Measurements from ENCODE around the gene CYB561D1.

CYB561D1 gene

DNA sequence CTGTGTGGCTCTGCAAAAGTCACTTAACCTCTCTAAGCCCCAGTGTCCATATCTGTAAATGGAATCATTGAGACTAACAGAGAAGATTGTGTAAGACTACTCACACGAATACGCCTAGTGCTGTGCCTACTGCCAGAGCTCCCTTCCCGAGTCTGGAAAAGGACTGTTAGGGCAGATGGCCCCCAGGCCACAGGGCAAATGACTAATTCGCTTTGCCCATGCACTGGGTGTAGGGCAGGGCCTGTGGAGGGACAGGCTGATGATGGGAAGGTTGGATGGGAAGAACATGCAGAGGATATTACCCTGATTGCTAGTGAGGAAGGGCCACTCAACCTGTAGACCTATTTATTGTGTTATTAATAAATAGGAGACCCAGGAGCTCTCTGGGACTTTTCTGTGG lies 41.6 kb downstream of the CYB561D1 start:
- H4K20me1 ChIP-seq (ENCODE audit: insufficient read depth, low read length, poor library complexity, severe bottlenecking) = no peaks in the 10 kb centered on the region
- H3K9me2 ChIP-seq (replicated peaks; ENCODE audit: low read depth, low read length) = no peaks in the 10 kb centered on the region
- no peaks in the 10 kb centered on the region for H3F3A ChIP-seq (ENCODE audit: low read depth)
- no peaks in the 10 kb centered on the region for H3K27me3 ChIP-seq (ENCODE audit: insufficient read depth, low read length, poor library complexity, severe bottlenecking)
- no peaks in the 10 kb centered on the region for H3K9me3 ChIP-seq (ENCODE audit: insufficient read depth, low read depth, low read length)
- no peak overlapping the region for H3K4me3 ChIP-seq (ENCODE audit: low read length, poor library complexity, severe bottlenecking)
- no peaks in the 10 kb centered on the region for H3K36me3 ChIP-seq (ENCODE audit: insufficient read depth, low read length)
- no peaks in the 10 kb centered on the region for H3K79me2 ChIP-seq (ENCODE audit: insufficient read depth, low read length)
- no peak overlapping the region for H2AFZ ChIP-seq (ENCODE audit: low read length)
- no peak overlapping the region for H3K9ac ChIP-seq (ENCODE audit: low read depth, low read length, poor library complexity, severe bottlenecking)
- H3K4me1 ChIP-seq (ENCODE audit: insufficient read depth, low read length, poor library complexity, severe bottlenecking) = peaks cover 9% of the 10 kb centered on the region
- TF ChIP-seq, protein P1, sequence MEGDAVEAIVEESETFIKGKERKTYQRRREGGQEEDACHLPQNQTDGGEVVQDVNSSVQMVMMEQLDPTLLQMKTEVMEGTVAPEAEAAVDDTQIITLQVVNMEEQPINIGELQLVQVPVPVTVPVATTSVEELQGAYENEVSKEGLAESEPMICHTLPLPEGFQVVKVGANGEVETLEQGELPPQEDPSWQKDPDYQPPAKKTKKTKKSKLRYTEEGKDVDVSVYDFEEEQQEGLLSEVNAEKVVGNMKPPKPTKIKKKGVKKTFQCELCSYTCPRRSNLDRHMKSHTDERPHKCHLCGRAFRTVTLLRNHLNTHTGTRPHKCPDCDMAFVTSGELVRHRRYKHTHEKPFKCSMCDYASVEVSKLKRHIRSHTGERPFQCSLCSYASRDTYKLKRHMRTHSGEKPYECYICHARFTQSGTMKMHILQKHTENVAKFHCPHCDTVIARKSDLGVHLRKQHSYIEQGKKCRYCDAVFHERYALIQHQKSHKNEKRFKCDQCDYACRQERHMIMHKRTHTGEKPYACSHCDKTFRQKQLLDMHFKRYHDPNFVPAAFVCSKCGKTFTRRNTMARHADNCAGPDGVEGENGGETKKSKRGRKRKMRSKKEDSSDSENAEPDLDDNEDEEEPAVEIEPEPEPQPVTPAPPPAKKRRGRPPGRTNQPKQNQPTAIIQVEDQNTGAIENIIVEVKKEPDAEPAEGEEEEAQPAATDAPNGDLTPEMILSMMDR (conservative IDR thresholded peaks at IDR 0.05; ENCODE audit: low read length) = no peak
- TF ChIP-seq EZH2phosphoT487 (IDR thresholded peaks at IDR 0.05; ENCODE audit: borderline replicate concordance) = no peak
- H3K4me2 ChIP-seq (ENCODE audit: low read depth, low read length, poor library complexity, severe bottlenecking) = no peak overlapping the region

DNA sequence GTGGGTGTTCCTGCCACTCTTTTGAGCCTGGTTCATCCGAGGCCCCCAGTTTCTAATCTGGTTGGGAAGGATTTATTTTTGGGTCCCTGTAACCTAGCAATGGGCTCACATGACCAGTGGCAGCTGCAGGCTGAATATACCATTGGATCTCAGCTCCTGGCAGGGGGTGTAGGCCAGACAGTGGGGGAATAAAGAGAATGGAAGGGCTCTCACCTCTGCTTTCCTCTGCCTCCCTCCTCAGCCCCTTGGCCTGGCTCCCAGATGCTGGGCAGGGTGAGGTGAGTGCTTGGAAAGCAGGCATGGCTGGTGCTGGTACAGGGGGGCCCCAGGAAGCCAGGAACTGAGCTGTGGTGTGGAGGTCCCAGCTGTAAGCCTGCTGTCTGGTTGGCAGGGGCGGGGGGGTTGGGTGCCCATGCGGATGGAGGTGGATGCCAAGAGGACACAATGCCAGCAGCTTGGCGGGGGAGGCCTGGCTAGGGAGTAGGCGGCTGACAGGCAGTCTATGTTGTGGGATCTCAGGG lies 42.1 kb downstream of the CYB561D1 start:
- TF ChIP-seq, protein P1 (conservative IDR thresholded peaks at IDR 0.05; ENCODE audit: low read length) = no peak
- no peak for TF ChIP-seq EZH2phosphoT487 (IDR thresholded peaks at IDR 0.05; ENCODE audit: borderline replicate concordance)

DNA sequence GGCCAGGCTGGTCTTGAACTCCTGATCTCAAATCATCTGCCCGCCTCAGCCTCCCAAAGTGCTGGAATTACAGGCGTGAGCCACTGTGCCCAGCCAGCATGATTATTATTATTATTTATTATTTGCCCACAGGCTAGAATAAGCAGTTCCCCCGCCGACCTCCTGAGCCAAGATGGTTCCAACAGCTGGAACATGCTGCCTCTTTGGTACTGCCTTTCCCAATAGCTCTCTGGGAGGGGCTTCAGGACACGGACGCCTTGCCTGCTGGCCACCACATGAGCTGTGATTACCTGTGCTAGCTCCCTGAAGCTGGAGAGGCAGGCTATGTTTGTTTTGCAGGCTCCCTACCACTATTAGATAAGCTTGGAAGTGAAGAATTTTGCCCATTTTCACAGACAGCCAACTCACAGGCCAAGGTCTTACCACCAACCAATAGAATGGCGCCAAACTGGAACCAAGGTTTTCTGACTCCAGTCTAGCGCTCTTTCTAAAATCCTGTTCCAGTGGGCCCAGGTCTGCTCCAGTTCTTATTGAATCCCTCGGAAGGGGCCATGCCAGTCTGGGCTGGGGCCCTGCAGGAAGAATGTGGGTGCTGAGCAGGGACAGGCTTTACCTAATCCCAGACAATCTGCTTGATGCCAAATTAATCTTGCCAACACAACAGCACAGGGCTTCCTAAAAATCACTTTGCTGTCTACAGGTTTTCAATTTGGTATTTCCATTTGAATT lies 43.7 kb downstream of the CYB561D1 start:
- no peak overlapping the region for H2AFZ ChIP-seq (ENCODE audit: low read length)

More for the DNA sequence above, 42.1 kb downstream of the CYB561D1 start:
- Histone ChIP-seq H4K20me1 (ENCODE audit: insufficient read depth, low read length, poor library complexity, severe bottlenecking) (no peaks in the 10 kb centered on the region), H3K79me2 (ENCODE audit: insufficient read depth, low read length) (no peaks in the 10 kb centered on the region), H3K4me2 (ENCODE audit: low read depth, low read length, poor library complexity, severe bottlenecking) (no peak overlapping the region), H3K4me3 (ENCODE audit: low read length, poor library complexity, severe bottlenecking) (no peak overlapping the region), H3F3A (ENCODE audit: low read depth) (no peaks in the 10 kb centered on the region), H3K27me3 (ENCODE audit: insufficient read depth, low read length, poor library complexity, severe bottlenecking) (no peaks in the 10 kb centered on the region), H3K9me2 (replicated peaks; ENCODE audit: low read depth, low read length) (no peaks in the 10 kb centered on the region), H3K9ac (ENCODE audit: low read depth, low read length, poor library complexity, severe bottlenecking) (no peak overlapping the region), H3K9me3 (ENCODE audit: insufficient read depth, low read depth, low read length) (no peaks in the 10 kb centered on the region), H2AFZ (ENCODE audit: low read length) (no peak overlapping the region), H3K36me3 (ENCODE audit: insufficient read depth, low read length) (no peaks in the 10 kb centered on the region), H3K4me1 (ENCODE audit: insufficient read depth, low read length, poor library complexity, severe bottlenecking) (peaks cover 6% of the 10 kb centered on the region)

More for the DNA sequence above, 43.7 kb downstream of the CYB561D1 start:
- H3K4me2 ChIP-seq (ENCODE audit: low read depth, low read length, poor library complexity, severe bottlenecking) = no peak overlapping the region
- no peaks in the 10 kb centered on the region for H3K79me2 ChIP-seq (ENCODE audit: insufficient read depth, low read length)
- no peaks in the 10 kb centered on the region for H4K20me1 ChIP-seq (ENCODE audit: insufficient read depth, low read length, poor library complexity, severe bottlenecking)
- no peaks in the 10 kb centered on the region for H3K9me3 ChIP-seq (ENCODE audit: insufficient read depth, low read depth, low read length)
- no peak overlapping the region for H3K4me3 ChIP-seq (ENCODE audit: low read length, poor library complexity, severe bottlenecking)
- peaks cover 1% of the 10 kb centered on the region for H3K4me1 ChIP-seq (ENCODE audit: insufficient read depth, low read length, poor library complexity, severe bottlenecking)
- H3K9ac ChIP-seq (ENCODE audit: low read depth, low read length, poor library complexity, severe bottlenecking) = no peak overlapping the region
- TF ChIP-seq, protein P1 (conservative IDR thresholded peaks at IDR 0.05; ENCODE audit: low read length) = no peak
- H3F3A ChIP-seq (ENCODE audit: low read depth) = no peaks in the 10 kb centered on the region
- H3K9me2 ChIP-seq (replicated peaks; ENCODE audit: low read depth, low read length) = no peaks in the 10 kb centered on the region
- H3K27me3 ChIP-seq (ENCODE audit: insufficient read depth, low read length, poor library complexity, severe bottlenecking) = no peaks in the 10 kb centered on the region
- H3K36me3 ChIP-seq (ENCODE audit: insufficient read depth, low read length) = no peaks in the 10 kb centered on the region

All from Loucy (cell line).